Heart left ventricle (tissue), 16 donors: ENCODE results near the gene GDF2. TPM values are rescaled to one million over a fixed set of nuclear protein-coding genes. Genes with fewer than 3 reads are reported as not detected.
A peak's percentile ranks its signal among the peaks of the same experiment; 100 is the strongest.

Source experiments
- ATAC-seq, 4 donors: fragments of 200-7000 bp; cut with Tn5 transposase; one replicate each; pipeline ENCODE4 v1.9.1; 2020 to 2022; ENCODE audit warnings: moderate library complexity in 4 of 4, mild to moderate bottlenecking in 3 of 4, moderate number of reproducible peaks in 1 of 4
- DNase-seq, 5 donors: peaks; one replicate each; pipeline ENCODE4 v3.0.0-alpha.2; 2020
- H3K27ac ChIP-seq, 12 donors: fragments of 200-600 bp; sonication (generic) in 4 of 12; one replicate each; pipeline versions ENCODE4 v1.5.0 to v1.8.0; 2016 to 2022; ENCODE audit warnings: mild to moderate bottlenecking in 2 of 12
- H3K27me3 ChIP-seq, 9 donors: fragments of 200-600 bp; sonication (generic) in 2 of 9; one replicate each; pipeline versions ENCODE4 v1.5.1 to v1.8.0; 2016 to 2022; ENCODE audit warnings: mild to moderate bottlenecking in 3 of 9
- H3K36me3 ChIP-seq, 9 donors: fragments of 200-600 bp; sonication (generic) in 2 of 9; one replicate each; pipeline versions ENCODE4 v1.5.0 to v1.8.0; 2018 to 2022; ENCODE audit warnings: mild to moderate bottlenecking in 2 of 9
- H3K4me1 ChIP-seq, 12 donors: fragments of 200-600 bp; sonication (generic) in 4 of 12; one replicate each; pipeline versions ENCODE4 v1.5.0 to v1.8.0; 2016 to 2022; ENCODE audit warnings: mild to moderate bottlenecking in 3 of 12
- H3K4me3 ChIP-seq, 12 donors: fragments of 200-600 bp; sonication (generic) in 4 of 12; one replicate each; pipeline versions ENCODE4 v1.5.0 to v1.8.0; 2017 to 2022; ENCODE audit warnings: mild to moderate bottlenecking in 9 of 12, moderate library complexity in 4 of 12
- H3K9me3 ChIP-seq, 12 donors: fragments of 200-600 bp; sonication (generic) in 4 of 12; one replicate each; pipeline versions ENCODE4 v1.5.0 to v1.8.0; 2016 to 2022; ENCODE audit warnings: mild to moderate bottlenecking in 1 of 12
- POLR2A ChIP-seq, 2 donors: fragments of 450-650 bp; IDR thresholded peaks; one replicate each; pipeline ENCODE4 v1.6.1; 2017; ENCODE audit warnings: antibody characterized with exemption in 2 of 2, mild to moderate bottlenecking in 2 of 2, moderate library complexity in 2 of 2
- WGBS, 4 donors: extraction: QIAGEN DNeasy Blood & Tissue Kit in 2 of 4; methylation state at CpG; one replicate each; pipeline versions ENCODE4 v1.1.5 to v1.1.7; 2013 to 2018; 5-methylcytosine and 5-hydroxymethylcytosine counted together
- intact Hi-C, 10 donors: fragments of 100-400 bp; cut with DNase I; formaldehyde crosslinking; loops; one replicate each; pipeline versions ENCODE4 v1.11.1 to v1.14.2; 2022
- polyA plus RNA-seq, 2 donors: library from polyadenylated mRNA; stranded (reverse); fragments of 200-250 nt; gene quantifications; one replicate each; pipeline ENCODE4 v1.2.3, GENCODE V29; 2013
- total RNA-seq, 9 donors: library from RNA; depleted of rRNA in 2 of 9; stranded (reverse); fragments of >200 nt in 2 of 9; fragmentation: NEBNext Ultra II Directional in 3 of 9; extraction: Animal tissue kit (Norgen Biotek cat#: 25700) in 3 of 9; gene quantifications; one replicate each; pipeline versions ENCODE4 v1.1.0 to v1.2.4, GENCODE V29; 2016 to 2023
- TF ChIP-seq, protein P1 (sequence below), 12 donors: fragments of 200-600 bp; sonication (generic) in 4 of 12; IDR thresholded peaks; one replicate each; pipeline versions ENCODE4 v1.5.0 to v1.8.0; 2018 to 2022; ENCODE audit warnings: antibody characterized with exemption in 12 of 12, mild to moderate bottlenecking in 5 of 12
- donor health status: ischemic (EF 13 %, LVEDD 7.1; RV severe dilation, severe dysfunction).
- donor health status: healthy with polysubstance abuse.
- donor health status: DM: no; HTN: yes; CAD: no.
- donor health status: DM: no; HTN: no; CAD: no.
- donor health status: ischemic (EF 25% LVEDD 6.9; RV normal size, moderate dysfunction).
- donor health status: ischemic (EF 25% LVEDD 5.7; RV mildly dilated, moderate dysfunction).
- donor health status: healthy.
- donor health status: DM: yes; HTN: yes; CAD: no.
- donor health status: ischemic (EF 35%, LVEDD 5.7; RV mildly dilated, moderate dysfunction).
- donor health status: nonischemic (EF 11% LVEDD 7.7; RV severe dilation, severe dysfunction).
- donor health status: DM: yes; HTN: yes; CAD: no.
- donor health status: PGD.
- donor health status: ischemic (EF 29% LVEDD 5.4; RV normal size, mild dysfunction).
- donor health status: nonischemic (EF 23%, LVEDD 6.1; RV moderate dilation, normal function).

The GDF2 gene
- total and polyA plus RNA-seq, 11 donors, result not detected

DNA sequence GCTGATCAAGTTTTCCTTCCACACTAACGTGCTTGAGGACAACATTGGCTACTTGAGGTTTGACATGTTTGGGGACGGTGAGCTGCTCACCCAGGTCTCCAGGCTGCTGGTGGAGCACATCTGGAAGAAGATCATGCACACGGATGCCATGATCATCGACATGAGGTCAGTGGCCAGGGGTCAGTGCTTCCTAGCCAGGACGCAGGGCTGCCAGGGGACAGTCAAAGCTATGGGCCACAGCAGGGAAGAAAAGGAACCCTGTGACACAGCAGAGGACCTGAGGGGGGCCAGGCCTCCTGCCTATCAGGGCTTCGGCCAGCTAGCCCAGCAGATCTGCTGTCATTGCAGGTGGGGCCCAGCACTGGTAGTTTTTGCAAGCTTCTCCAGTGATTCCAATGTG lies 31.1 kb downstream of the GDF2 start:
- intact Hi-C loops, result no loop called here
- no peaks in the 10 kb centered on the region for H3K9me3 ChIP-seq
- DNase-seq, result no peak
- no peak overlapping the region for H3K4me3 ChIP-seq
- H3K4me1 ChIP-seq, result no peaks in the 10 kb centered on the region
- no peak overlapping the region for H3K27ac ChIP-seq
- peaks cover 0 to 5% (median 0%) of the 10 kb centered on the region in 9 donors for H3K27me3 ChIP-seq
- WGBS, 4 donors, result 85 to 93% (median 92%) methylated on average over 4 to 6 of the region's 6 CpGs
- no peaks in the 10 kb centered on the region for H3K36me3 ChIP-seq
- TF ChIP-seq, protein P1, sequence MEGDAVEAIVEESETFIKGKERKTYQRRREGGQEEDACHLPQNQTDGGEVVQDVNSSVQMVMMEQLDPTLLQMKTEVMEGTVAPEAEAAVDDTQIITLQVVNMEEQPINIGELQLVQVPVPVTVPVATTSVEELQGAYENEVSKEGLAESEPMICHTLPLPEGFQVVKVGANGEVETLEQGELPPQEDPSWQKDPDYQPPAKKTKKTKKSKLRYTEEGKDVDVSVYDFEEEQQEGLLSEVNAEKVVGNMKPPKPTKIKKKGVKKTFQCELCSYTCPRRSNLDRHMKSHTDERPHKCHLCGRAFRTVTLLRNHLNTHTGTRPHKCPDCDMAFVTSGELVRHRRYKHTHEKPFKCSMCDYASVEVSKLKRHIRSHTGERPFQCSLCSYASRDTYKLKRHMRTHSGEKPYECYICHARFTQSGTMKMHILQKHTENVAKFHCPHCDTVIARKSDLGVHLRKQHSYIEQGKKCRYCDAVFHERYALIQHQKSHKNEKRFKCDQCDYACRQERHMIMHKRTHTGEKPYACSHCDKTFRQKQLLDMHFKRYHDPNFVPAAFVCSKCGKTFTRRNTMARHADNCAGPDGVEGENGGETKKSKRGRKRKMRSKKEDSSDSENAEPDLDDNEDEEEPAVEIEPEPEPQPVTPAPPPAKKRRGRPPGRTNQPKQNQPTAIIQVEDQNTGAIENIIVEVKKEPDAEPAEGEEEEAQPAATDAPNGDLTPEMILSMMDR (IDR thresholded peaks at IDR 0.05), result no peak
- no peak for TF ChIP-seq POLR2A (IDR thresholded peaks at IDR 0.05)
- ATAC-seq, result no peak

DNA sequence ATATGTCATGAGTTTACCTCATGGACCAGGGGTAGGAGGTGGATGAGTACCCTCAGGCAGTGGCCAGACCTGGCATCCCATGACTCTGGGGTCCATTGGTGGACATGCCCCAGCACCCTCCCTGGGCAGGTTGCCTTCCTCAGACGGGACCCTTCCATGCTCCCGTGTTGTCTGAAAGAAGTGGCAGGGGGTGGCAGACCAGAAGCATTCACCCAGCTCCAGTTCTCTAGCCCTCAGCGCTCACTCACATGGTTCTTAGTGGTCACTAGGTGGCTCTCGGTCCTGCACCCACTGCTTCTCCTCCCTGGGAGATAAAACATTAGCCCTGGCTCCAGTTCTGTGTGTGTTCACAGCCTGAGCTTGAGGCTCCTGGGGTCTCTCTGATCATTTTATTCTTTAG lies 31.9 kb downstream of the GDF2 start:
- DNase-seq (no peak), ATAC-seq (no peak)
- Histone ChIP-seq H3K27me3 (peaks cover 0 to 5% (median 0%) of the 10 kb centered on the region in 9 donors), H3K9me3 (no peaks in the 10 kb centered on the region), H3K36me3 (no peaks in the 10 kb centered on the region), H3K4me3 (no peak overlapping the region), H3K27ac (no peak overlapping the region), H3K4me1 (no peaks in the 10 kb centered on the region)
- 60 to 75% (median 65%) methylated on average over 4 of the region's 4 CpGs for WGBS, 4 donors
- no peak for TF ChIP-seq POLR2A (IDR thresholded peaks at IDR 0.05)
- TF ChIP-seq, protein P1 (IDR thresholded peaks at IDR 0.05), result peak in 2 of 12 donors; percentile 12 to 22
- intact Hi-C loops, result no loop called here

DNA sequence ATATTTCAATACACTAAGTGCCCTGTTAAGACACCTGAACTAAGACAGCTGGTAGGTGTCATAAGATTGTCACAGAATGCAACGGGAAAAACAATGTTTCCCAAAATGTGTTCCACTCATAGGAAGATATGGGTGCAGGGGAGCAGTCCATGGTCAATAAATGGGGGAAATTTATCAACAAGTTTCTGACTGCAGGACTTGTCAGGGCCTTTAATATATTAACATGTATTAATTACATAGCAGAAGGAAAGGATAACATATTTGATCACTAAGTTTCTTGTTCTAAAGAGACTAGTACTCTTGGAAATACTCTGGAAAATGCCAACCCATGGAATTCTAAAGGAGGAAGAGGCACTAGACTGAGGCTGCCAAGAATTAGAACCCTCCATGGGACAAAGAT lies 32.6 kb downstream of the GDF2 start:
- 79 to 88% (median 80%) methylated on average over 1 of the region's 1 CpG for WGBS, 4 donors
- Histone ChIP-seq H3K9me3 (no peaks in the 10 kb centered on the region), H3K27me3 (peaks cover 0 to 5% (median 0%) of the 10 kb centered on the region in 9 donors), H3K27ac (no peak overlapping the region), H3K36me3 (no peaks in the 10 kb centered on the region), H3K4me3 (no peak overlapping the region), H3K4me1 (no peaks in the 10 kb centered on the region)
- no peak for DNase-seq
- TF ChIP-seq POLR2A (IDR thresholded peaks at IDR 0.05), result no peak
- intact Hi-C loops, result no loop called here
- no peak for ATAC-seq

DNA sequence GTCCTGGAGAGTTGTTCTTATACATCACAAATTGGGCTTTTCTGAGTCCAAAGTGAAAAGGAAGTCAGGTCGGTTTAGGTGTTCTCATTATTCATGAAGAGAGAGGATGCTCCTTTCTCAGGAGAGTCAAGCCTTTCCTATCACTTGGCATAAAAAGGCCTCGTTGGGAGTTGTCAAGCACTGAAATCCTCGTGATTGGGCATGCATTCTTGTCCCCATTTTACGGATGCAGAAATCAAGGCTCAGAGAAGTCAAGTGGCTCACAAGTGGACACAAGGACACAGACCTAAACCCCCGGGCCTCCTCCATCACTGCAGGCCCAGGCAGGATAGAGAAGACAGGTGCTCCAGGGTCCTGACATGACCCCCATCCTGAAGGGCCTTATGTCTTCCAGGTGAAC lies 34.5 kb downstream of the GDF2 start:
- DNase-seq, result no peak
- Histone ChIP-seq H3K36me3 (no peaks in the 10 kb centered on the region), H3K4me1 (peaks cover 0 to 13% (median 0%) of the 10 kb centered on the region in 12 donors), H3K4me3 (no peak overlapping the region), H3K9me3 (no peaks in the 10 kb centered on the region), H3K27ac (no peak overlapping the region), H3K27me3 (peaks cover 0 to 5% (median 0%) of the 10 kb centered on the region in 9 donors)
- TF ChIP-seq, protein P1 (IDR thresholded peaks at IDR 0.05), result no peak
- no peak for TF ChIP-seq POLR2A (IDR thresholded peaks at IDR 0.05)
- 74 to 83% (median 82%) methylated on average over 5 of the region's 5 CpGs for WGBS, 4 donors
- intact Hi-C loops, result no loop called here
- ATAC-seq, result no peak

DNA sequence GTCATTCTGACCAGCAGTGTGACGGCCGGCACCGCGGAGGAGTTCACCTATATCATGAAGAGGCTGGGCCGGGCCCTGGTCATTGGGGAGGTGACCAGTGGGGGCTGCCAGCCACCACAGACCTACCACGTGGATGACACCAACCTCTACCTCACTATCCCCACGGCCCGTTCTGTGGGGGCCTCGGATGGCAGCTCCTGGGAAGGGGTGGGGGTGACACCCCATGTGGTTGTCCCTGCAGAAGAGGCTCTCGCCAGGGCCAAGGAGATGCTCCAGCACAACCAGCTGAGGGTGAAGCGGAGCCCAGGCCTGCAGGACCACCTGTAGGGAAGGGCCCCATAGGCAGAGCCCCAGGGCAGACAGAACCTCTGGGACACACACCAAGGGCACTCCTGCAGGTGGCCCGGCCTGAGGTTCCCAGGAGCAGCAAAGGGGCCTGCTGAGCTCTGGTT lies 34.9 kb downstream of the GDF2 start:
- no peak for DNase-seq
- Histone ChIP-seq H3K27me3 (peaks cover 0 to 4% (median 0%) of the 10 kb centered on the region in 9 donors), H3K27ac (no peak overlapping the region), H3K4me1 (peaks cover 0 to 13% (median 0%) of the 10 kb centered on the region in 12 donors), H3K36me3 (no peaks in the 10 kb centered on the region), H3K9me3 (no peaks in the 10 kb centered on the region), H3K4me3 (no peak overlapping the region)
- WGBS, 4 donors, result 92 to 97% (median 96%) methylated on average over 2 to 12 of the region's 12 CpGs
- no peak for TF ChIP-seq POLR2A (IDR thresholded peaks at IDR 0.05)
- TF ChIP-seq, protein P1 (IDR thresholded peaks at IDR 0.05), result no peak
- intact Hi-C loops, result no loop called here
- no peak for ATAC-seq
